Liver (tissue), 2 donors: ENCODE data around the gene PRIM1.

ENCODE experiments used
- TAF1 ChIP-seq: conservative IDR thresholded peaks from 2 replicates; pipeline ENCODE4 v1.6.1; 2016; ENCODE audit warnings: antibody characterized with exemption, mild to moderate bottlenecking
- TF ChIP-seq, protein P1 (sequence below): IDR thresholded peaks from 2 replicates; pipeline ENCODE4 v1.6.1; 2016; ENCODE audit warnings: antibody characterized with exemption, mild to moderate bottlenecking
- donor health status: healthy.

GRCh38 chr12:56758728-56759262 lies 6.7 kb upstream of the PRIM1 start:
- TF ChIP-seq, protein P1, sequence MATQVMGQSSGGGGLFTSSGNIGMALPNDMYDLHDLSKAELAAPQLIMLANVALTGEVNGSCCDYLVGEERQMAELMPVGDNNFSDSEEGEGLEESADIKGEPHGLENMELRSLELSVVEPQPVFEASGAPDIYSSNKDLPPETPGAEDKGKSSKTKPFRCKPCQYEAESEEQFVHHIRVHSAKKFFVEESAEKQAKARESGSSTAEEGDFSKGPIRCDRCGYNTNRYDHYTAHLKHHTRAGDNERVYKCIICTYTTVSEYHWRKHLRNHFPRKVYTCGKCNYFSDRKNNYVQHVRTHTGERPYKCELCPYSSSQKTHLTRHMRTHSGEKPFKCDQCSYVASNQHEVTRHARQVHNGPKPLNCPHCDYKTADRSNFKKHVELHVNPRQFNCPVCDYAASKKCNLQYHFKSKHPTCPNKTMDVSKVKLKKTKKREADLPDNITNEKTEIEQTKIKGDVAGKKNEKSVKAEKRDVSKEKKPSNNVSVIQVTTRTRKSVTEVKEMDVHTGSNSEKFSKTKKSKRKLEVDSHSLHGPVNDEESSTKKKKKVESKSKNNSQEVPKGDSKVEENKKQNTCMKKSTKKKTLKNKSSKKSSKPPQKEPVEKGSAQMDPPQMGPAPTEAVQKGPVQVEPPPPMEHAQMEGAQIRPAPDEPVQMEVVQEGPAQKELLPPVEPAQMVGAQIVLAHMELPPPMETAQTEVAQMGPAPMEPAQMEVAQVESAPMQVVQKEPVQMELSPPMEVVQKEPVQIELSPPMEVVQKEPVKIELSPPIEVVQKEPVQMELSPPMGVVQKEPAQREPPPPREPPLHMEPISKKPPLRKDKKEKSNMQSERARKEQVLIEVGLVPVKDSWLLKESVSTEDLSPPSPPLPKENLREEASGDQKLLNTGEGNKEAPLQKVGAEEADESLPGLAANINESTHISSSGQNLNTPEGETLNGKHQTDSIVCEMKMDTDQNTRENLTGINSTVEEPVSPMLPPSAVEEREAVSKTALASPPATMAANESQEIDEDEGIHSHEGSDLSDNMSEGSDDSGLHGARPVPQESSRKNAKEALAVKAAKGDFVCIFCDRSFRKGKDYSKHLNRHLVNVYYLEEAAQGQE = no peak
- no peak for TF ChIP-seq TAF1
